Panc1 (cell line): Measurements from ENCODE around the gene KDM2A. TPM values are rescaled to one million over a fixed set of nuclear protein-coding genes. Genes with fewer than 3 reads are reported as not detected.

ENCODE experiments used
- ATAC-seq: fragments of 200-7000 bp; cut with Tn5 transposase; 2 replicates; pipeline ENCODE4 v1.9.1; 2020; ENCODE audit warnings: mild to moderate bottlenecking, moderate library complexity
- BruUV-seq: library from RNA; stranded (reverse); fragments of 400-500 nt; replicated peaks from 2 replicates; lab custom pipeline; 2021; lab: Mats Ljungman, UMichigan
- CTCF ChIA-PET: fragments of 300-600 bp; sonication (Branson Sonifier 250); formaldehyde crosslinking; loops from one replicate; lab custom pipeline; 2022; ENCODE audit warnings: antibody characterized with exemption; lab: Charles Lee
- POLR2A ChIA-PET: fragments of 300-600 bp; sonication (Branson Sonifier 250); formaldehyde crosslinking; loops from one replicate; lab custom pipeline; 2022; ENCODE audit warnings: antibody characterized with exemption; lab: Charles Lee
- DNase-seq: peaks from one replicate; pipeline ENCODE4 v3.0.0-alpha.2; 2010; ENCODE audit warnings: low read depth, low spot score
- H3K27ac ChIP-seq: 2 replicates; pipeline ENCODE4 v1.5.1; 2011; ENCODE audit warnings: mild to moderate bottlenecking, low read length, inconsistent platforms
- H3K27me3 ChIP-seq: fragments of 200-500 bp; sonication (Bioruptor generic); 2 replicates; pipeline ENCODE4 v1.6.0; 2014; ENCODE audit warnings: low read length, inconsistent platforms; ENCODE audit not compliant: control insufficient read depth, insufficient read depth
- H3K36me3 ChIP-seq: fragments of 200-500 bp; sonication (Bioruptor generic); 2 replicates; pipeline ENCODE4 v1.5.1; 2014; ENCODE audit warnings: inconsistent platforms, mild to moderate bottlenecking, low read length, moderate library complexity; ENCODE audit not compliant: control insufficient read depth, insufficient read depth
- H3K4me1 ChIP-seq: 2 replicates; pipeline ENCODE4 v1.5.1; 2011; ENCODE audit warnings: inconsistent platforms, mild to moderate bottlenecking, low read length, moderate library complexity; ENCODE audit not compliant: control insufficient read depth, insufficient read depth
- H3K4me3 ChIP-seq, 2 experiments: 2 replicates each; pipeline ENCODE4 v1.5.1; 2011 to 2012; ENCODE audit warnings: low read depth in 2 of 2, low read length in 2 of 2, mild to moderate bottlenecking in 2 of 2, inconsistent platforms in 1 of 2, moderate library complexity in 1 of 2
- H3K9me3 ChIP-seq: fragments of 200-500 bp; sonication (Bioruptor generic); 2 replicates; pipeline ENCODE4 v1.5.1; 2014; ENCODE audit warnings: low read depth, mild to moderate bottlenecking, inconsistent platforms, low read length, moderate library complexity; ENCODE audit not compliant: control insufficient read depth, insufficient read depth
- POLR2AphosphoS5 ChIP-seq: IDR thresholded peaks from 2 replicates; pipeline ENCODE4 v1.6.1; 2012; ENCODE audit warnings: mild to moderate bottlenecking, low read depth, low read length, moderate library complexity
- REST ChIP-seq, 2 experiments: IDR thresholded peaks; 2 replicates each; pipeline ENCODE4 v1.6.1; 2011 to 2012; ENCODE audit warnings: low read depth in 2 of 2, control low read depth in 1 of 2, low read length in 1 of 2, mild to moderate bottlenecking in 1 of 2, moderate library complexity in 1 of 2; ENCODE audit not compliant: insufficient read depth in 1 of 2
- SIN3A ChIP-seq: IDR thresholded peaks from 2 replicates; pipeline ENCODE4 v1.6.1; 2012; ENCODE audit warnings: low read depth, mild to moderate bottlenecking, low read length, moderate library complexity, borderline replicate concordance; ENCODE audit not compliant: insufficient read depth
- TCF7L2 ChIP-seq: IDR thresholded peaks from 2 replicates; pipeline ENCODE4 v1.6.1; 2011; ENCODE audit warnings: mild to moderate bottlenecking, low read depth, low read length, inconsistent platforms
- in situ Hi-C: cut with HindIII; loops from 2 replicates; pipeline ENCODE4 v1.10.0; 2016; ENCODE audit warnings: low sequenced_read_pairs, low pct_unique_long_range_greater_than_20kb
- intact Hi-C: fragments of 100-400 bp; cut with micrococcal nuclease; formaldehyde crosslinking; loops from one replicate; pipeline ENCODE4 v1.10.0; 2022; ENCODE audit not compliant: unreplicated experiment
- total RNA-seq: library from RNA; stranded (reverse); gene quantifications from one replicate; pipeline ENCODE4 v1.2.1, GENCODE V29; 2021; ENCODE audit not compliant: unreplicated experiment
- TF ChIP-seq, protein P1 (sequence below): fragments of 450-650 bp; IDR thresholded peaks from 2 replicates; pipeline ENCODE4 v1.5.1; 2017; ENCODE audit warnings: mild to moderate bottlenecking

The KDM2A gene
- total RNA-seq, 1 experiment from 2014 or later: 112 TPM

DNA sequence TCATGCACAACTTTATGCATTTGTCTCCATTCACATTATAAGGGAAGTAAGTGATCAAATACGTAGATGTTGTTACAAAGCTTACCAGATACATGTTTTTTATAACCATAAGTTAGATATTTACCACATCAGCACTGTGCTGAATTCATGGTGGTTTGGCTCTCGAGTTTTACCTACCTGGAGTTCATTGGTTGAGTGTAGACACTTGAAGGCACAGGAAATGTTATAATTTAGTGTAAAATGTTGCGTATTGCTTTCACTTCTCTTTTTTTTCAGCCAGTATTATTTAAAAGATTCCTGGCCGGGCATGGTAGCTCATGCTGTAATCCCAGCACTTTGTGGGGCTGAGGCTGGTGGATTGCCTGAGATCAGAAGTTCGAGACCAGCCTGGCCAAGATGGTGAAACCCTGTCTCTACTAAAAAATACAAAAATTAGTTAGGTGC is 94.1 kb downstream of the KDM2A start:
- ChIA-PET POLR2A (no interaction called here), CTCF (no interaction called here)
- no peaks in the 10 kb centered on the region for H3K4me1 ChIP-seq
- no peak overlapping the region for H3K27ac ChIP-seq
- H3K36me3 ChIP-seq: peaks cover 32% of the 10 kb centered on the region
- ATAC-seq (no peak), DNase-seq (no peak)
- no peaks in the 10 kb centered on the region for H3K9me3 ChIP-seq
- TF ChIP-seq, protein P1, sequence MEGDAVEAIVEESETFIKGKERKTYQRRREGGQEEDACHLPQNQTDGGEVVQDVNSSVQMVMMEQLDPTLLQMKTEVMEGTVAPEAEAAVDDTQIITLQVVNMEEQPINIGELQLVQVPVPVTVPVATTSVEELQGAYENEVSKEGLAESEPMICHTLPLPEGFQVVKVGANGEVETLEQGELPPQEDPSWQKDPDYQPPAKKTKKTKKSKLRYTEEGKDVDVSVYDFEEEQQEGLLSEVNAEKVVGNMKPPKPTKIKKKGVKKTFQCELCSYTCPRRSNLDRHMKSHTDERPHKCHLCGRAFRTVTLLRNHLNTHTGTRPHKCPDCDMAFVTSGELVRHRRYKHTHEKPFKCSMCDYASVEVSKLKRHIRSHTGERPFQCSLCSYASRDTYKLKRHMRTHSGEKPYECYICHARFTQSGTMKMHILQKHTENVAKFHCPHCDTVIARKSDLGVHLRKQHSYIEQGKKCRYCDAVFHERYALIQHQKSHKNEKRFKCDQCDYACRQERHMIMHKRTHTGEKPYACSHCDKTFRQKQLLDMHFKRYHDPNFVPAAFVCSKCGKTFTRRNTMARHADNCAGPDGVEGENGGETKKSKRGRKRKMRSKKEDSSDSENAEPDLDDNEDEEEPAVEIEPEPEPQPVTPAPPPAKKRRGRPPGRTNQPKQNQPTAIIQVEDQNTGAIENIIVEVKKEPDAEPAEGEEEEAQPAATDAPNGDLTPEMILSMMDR: no peak
- TF ChIP-seq SIN3A: no peak
- no peak for TF ChIP-seq TCF7L2
- TF ChIP-seq POLR2AphosphoS5: no peak
- no peak for TF ChIP-seq REST (IDR thresholded peaks at IDR 0.05; ENCODE audit: insufficient read depth in 1 of 2, low read depth in 2 of 2, low read length in 1 of 2)
- H3K4me3 ChIP-seq: no peak overlapping the region
- no peaks in the 10 kb centered on the region for H3K27me3 ChIP-seq
- BruUV-seq: no TSS peak
- in situ Hi-C loops: no loop called here
- intact Hi-C loops: no loop called here

- intact Hi-C loops (no loop called here), in situ Hi-C loops (no loop called here)
- TF ChIP-seq REST (IDR thresholded peaks at IDR 0.05; ENCODE audit: insufficient read depth in 1 of 2, low read depth in 2 of 2, low read length in 1 of 2) (no peak), POLR2AphosphoS5 (no peak), SIN3A (no peak), TCF7L2 (no peak)
- TF ChIP-seq, protein P1: no peak
- no peaks in the 10 kb centered on the region for H3K4me1 ChIP-seq
- H3K27me3 ChIP-seq: no peaks in the 10 kb centered on the region
- BruUV-seq: no TSS peak
- no peaks in the 10 kb centered on the region for H3K9me3 ChIP-seq
- ChIA-PET POLR2A (no interaction called here), CTCF (no interaction called here)
- no peak overlapping the region for H3K4me3 ChIP-seq
- H3K36me3 ChIP-seq: peaks cover 23% of the 10 kb centered on the region
- ATAC-seq (no peak), DNase-seq (no peak)
- H3K27ac ChIP-seq: no peak overlapping the region
Measured at GRCh38 chr11:67227726-67228125, 108.7 kb downstream of the KDM2A start.
